HG02571 (cell line): ENCODE data around the gene SCML1.

Experiments
- ATAC-seq: cut with Tn5 transposase; IDR thresholded peaks from one replicate; pipeline ENCODE4 v1.9.1; 2021; ENCODE audit warnings: mild to moderate bottlenecking, moderate library complexity; ENCODE audit not compliant: unreplicated experiment

SCML1 gene, protein sequence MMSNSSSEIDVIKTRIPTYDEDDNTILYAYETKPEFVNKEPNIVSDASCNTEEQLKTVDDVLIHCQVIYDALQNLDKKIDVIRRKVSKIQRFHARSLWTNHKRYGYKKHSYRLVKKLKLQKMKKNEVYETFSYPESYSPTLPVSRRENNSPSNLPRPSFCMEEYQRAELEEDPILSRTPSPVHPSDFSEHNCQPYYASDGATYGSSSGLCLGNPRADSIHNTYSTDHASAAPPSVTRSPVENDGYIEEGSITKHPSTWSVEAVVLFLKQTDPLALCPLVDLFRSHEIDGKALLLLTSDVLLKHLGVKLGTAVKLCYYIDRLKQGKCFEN

DNA sequence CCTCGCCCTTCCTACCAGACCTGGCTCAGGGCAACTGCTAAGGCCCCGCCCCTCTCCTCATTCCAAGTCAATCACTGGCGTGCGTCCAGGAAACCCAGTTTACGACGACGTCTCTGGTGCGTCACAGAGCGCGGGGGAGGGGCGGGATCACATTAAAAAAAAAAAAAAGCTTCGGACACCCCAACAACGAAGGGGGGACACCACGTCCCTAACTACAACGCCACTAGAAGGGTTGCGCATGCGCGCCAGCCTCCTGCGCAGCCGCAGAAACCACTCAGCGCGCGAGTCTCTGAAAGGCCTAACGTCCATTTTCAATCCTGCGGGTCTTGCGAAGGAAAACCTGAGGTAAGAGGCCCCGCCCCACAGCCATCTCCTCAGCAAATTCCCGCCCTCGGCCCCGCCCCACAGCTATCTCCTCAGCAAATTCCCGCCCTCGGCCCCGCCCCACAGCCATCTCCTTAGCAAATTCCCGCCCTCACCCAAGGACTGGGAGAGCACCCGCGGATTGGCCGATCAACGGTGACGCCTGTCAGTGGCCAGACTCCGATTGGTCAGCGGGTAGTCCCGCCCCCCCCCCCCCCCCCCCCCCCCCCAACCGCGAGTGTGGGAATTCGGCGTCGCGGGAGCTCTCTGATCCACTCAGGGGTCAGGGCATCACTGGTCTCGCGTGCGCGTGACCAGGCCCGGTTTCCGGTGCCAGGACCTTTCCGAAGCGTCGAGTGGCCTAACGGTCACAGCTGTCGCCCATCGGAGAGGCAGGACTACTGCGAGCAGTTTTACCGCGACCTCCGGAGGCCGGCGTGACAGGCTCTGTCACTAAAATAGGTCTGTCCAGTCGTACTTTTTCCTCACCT, at the start of gene SCML1:
Gene SCML1 (plus strand): TSS at position 638 of the 854 bp plus-strand sequence. CDS start 6,694 bp downstream, outside the sequence.
- peak; percentile 83 for ATAC-seq

GRCh38 chrX:17687648-17688047, 49.6 kb upstream of the SCML1 start:
- no peak for ATAC-seq

- peak; percentile 56 for ATAC-seq
Measured at GRCh38 chrX:17689971-17690409, 47.3 kb upstream of the SCML1 start.

DNA sequence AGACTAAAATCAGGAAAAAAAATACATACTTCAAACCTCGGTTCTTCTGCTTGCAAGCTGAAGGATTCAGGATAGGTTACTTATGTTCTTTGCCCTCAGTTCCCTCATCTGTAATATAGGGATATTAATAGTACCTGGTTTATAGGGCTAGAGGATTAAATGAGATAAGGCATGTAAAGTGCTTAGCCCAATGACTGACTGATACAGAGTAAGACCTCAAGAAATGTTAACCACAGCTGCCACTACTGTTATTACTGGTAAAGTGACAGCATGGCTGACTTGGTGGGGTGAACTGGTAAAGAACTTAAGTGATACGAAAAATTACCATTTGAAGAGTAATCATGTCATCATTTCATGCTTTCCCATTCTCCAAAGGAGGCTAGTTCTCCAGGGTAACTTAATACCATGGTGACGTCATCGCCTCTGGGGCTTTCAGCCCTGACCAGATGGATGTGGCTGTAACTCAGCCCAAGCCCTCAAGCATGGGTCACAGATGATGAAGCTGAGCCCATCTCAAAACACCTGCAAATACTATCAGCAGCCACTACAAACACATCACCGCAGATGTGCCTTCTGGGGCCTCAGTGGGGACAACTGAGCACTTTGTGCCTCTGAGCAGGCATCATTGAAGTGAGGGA, 44.5 kb upstream of the SCML1 start:
- ATAC-seq, result no peak

GRCh38 chrX:17697191-17697590, 40.1 kb upstream of the SCML1 start:
- no peak for ATAC-seq

DNA sequence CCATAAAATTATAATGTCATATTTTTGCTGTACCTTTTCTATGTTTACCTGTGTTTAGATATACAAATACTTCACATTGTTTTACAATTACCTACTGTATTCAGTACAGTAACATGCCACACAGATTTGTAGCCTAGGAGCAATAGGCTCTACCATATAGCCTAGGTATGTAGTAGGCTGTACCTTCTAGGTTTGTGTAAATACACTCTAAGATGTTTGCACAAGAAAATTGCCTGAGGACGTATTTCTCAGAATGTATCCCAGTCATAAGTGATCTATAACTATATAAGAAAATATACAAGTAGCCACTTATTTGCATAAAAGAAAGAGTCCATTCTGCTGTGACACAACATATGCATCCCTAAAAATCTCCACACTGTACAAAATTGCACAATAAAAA, 36.3 kb upstream of the SCML1 start:
- no peak for ATAC-seq

- ATAC-seq, result no peak
Measured at GRCh38 chrX:17703201-17703600, 34.1 kb upstream of the SCML1 start.

- no peak for ATAC-seq
Measured at GRCh38 chrX:17705211-17705610, 32.1 kb upstream of the SCML1 start.

DNA sequence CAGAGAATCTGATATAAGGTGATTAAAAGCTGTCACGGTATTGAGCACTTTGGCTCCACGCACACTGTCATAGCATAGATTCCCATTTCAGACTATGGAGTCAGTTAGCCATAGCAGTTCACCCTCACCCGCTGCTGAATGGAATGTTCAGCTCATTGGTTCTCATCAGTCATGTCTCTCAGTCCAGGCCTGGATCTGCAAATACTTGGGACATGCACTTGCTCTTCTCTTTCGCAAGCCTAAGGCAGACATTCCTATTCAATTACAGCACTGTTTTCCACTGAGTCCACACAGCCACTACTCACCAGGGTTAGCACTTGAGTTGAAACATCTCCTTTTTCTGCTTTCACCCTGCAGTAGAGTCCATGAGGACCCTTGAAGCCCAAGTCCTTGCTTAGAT, 30.6 kb upstream of the SCML1 start:
- no peak for ATAC-seq

- no peak for ATAC-seq
Measured at GRCh38 chrX:17707731-17708130, 29.6 kb upstream of the SCML1 start.

- no peak for ATAC-seq
Measured at GRCh38 chrX:17710871-17711301, 26.4 kb upstream of the SCML1 start.

DNA sequence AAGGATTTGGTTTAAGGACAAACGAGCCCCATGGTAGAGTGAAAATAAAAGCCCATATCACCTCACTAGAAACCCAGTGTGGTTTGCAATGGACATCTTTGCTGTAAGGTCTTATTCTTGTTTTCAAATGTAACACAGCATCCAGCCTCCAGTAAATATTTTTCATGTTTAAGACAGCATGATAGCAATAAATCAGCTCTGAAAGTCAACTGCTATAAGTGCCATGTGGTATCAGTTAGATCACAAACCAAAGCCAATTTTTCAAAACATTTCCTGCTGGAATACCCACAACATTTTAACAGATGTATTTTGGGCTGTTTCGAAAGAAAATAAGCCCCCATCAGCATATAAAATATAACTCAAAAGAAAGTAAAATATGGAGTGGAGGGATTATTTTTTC, 24.0 kb upstream of the SCML1 start:
- ATAC-seq, result no peak

DNA sequence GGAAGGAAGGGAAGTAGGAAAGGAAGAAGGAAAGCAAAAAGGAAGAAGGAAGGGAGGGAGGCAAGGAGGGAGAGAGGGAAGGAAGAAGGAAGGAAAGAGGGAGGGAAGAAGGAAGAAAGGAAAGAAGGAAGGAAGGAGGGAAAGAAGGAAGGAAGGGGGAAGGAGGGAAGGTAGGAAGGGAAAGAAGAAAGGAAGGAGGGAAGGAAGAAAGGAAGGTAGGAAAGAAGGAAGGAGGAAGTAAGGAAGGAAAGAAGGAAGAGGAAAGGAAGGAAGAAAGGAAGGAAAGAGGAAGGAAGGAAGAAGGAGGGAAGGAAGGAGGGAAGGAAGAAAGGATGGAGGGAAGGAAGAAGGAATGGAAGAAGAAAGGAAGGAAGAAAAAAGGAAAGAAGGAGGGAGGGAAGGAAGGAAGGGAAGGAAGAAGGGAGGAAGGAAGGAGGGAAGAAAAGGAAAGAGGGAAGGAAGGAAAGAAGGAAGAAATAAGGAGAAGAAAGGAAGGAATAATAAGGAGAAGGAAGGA, 18.6 kb upstream of the SCML1 start:
- ATAC-seq, result no peak

- ATAC-seq, result no peak
Measured at GRCh38 chrX:17719711-17720110, 17.6 kb upstream of the SCML1 start.

DNA sequence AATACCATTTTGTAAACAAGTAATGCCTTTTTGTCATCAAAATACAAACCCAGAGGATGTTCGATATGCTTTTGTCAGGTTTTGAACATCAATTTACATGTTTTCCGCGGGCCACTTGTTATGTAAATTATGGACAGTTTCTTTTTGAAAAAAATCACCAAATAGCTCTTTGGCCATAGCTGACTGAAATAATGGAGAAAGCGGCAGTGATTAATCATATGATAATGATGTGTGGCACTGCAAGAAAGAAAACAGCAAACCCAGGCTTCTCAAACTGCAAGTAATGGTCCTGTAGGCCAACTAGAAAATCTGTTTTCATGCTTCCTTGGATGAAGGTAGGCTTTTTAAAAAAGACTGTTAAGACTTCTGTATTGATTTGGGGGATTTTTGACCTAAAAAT, 15.6 kb upstream of the SCML1 start:
- ATAC-seq, result no peak

DNA sequence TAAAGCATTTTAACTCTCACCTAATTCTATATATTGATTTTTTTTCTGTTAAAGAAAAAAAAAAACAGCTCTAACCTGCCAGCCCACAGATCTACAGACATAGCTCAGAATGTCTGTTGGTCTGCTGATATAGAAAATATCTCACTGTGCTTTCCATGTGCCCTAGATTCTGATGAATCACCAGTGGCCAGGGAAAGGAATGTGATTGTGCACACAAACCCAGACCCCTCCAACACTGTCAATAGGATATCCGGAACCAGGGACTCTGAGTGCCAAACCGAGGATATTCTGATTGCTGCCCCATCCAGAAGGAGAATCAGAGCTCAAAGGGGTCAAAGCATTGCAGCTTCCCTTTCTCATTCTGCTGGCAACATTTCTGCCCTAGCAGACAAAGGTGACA, 12.1 kb upstream of the SCML1 start:
- ATAC-seq, result no peak

DNA sequence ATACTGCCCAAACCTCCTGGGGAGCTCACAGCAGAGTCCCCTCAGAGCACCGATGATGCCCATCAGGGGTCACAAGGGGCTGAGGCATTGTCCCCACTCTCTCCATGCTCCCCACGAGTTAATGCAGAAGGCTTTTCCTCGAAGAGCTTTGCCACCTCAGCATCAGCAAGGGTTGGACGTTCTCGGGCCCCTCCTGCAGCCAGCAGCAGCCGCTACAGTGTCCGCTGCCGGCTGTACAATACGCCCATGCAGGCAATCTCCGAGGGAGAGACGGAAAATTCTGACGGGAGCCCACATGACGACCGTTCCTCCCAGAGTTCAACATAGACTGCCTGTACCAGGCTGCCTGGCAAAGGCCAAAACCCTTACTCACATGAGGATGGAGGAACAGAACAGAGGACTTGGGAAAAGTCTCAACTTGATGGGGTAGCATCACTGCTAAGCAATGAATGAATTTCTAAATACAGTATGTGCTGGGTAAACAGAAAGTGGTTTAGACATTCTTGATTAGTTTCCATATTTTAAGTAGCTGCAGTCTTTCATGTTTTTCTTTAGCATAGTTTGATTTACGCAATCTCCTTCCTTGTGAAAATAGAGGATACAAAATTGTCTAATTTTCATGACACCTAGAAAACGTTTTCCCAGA, 5.0 kb upstream of the SCML1 start:
- ATAC-seq, result no peak

DNA sequence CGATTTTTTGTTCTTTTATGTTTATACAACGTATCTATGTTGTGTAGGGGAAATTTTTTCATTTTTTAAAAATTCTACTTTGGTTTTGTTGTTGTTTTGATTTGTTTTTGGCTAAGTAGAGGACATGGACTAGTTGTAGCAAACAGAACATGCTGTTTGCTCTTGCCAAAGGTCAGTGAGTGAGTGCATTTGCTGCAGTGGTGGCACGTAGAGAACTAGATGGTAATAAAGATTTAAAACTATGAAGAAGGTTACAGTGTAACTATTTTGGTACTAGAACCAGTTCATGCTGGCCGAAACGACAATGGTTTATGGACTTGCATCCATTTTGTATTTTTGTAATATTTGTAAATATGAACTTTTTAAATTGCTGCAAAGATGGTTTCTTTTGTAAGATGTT, 1.9 kb upstream of the SCML1 start:
- ATAC-seq, result no peak

GRCh38 chrX:17736478-17736855, 826 bp upstream of the SCML1 start:
- ATAC-seq, result no peak

GRCh38 chrX:17737710-17737985, 355 bp downstream of the SCML1 start:
- no peak for ATAC-seq
